Astrocyte (in vitro differentiated cells and primary cell): ENCODE data around the gene IL36G. TPM values are rescaled to one million over a fixed set of nuclear protein-coding genes. Genes with fewer than 3 reads are reported as not detected.

Experiments
- DNase-seq: peaks from one replicate; pipeline ENCODE4 v3.0.0-alpha.2; 2010; ENCODE audit warnings: low read depth
- FAIRE-seq: peaks from 2 replicates; lab custom pipeline; 2011; peaks lifted over from hg19 to GRCh38; lab: Jason Lieb, UNC
- H2AFZ ChIP-seq: 2 replicates; pipeline ENCODE4 v1.6.0; 2012; ENCODE audit warnings: low read depth, low read length, inconsistent platforms
- H3K27ac ChIP-seq: 2 replicates; pipeline ENCODE4 v1.5.1; 2011; ENCODE audit warnings: low read depth, low read length, inconsistent platforms
- H3K27me3 ChIP-seq: 2 replicates; pipeline ENCODE4 v1.6.0; 2011; ENCODE audit warnings: low read length, inconsistent platforms; ENCODE audit not compliant: insufficient read depth
- H3K36me3 ChIP-seq: 2 replicates; pipeline ENCODE4 v1.5.1; 2011; ENCODE audit warnings: low read length, inconsistent platforms; ENCODE audit not compliant: insufficient read depth
- H3K4me1 ChIP-seq: 2 replicates; pipeline ENCODE4 v1.5.1; 2011; ENCODE audit warnings: low read length, inconsistent platforms; ENCODE audit not compliant: insufficient read depth
- H3K4me2 ChIP-seq: 2 replicates; pipeline ENCODE4 v1.6.0; 2012; ENCODE audit warnings: low read length, inconsistent platforms
- H3K4me3 ChIP-seq: 2 replicates; pipeline ENCODE4 v1.5.1; 2011; ENCODE audit warnings: low read depth, mild to moderate bottlenecking, low read length, inconsistent platforms; ENCODE audit not compliant: insufficient read depth
- H3K79me2 ChIP-seq: 2 replicates; pipeline ENCODE4 v1.6.0; 2012; ENCODE audit warnings: mild to moderate bottlenecking, low read length, inconsistent platforms; ENCODE audit not compliant: insufficient read depth
- H3K9ac ChIP-seq: 2 replicates; pipeline ENCODE4 v1.6.0; 2012; ENCODE audit warnings: mild to moderate bottlenecking, low read length, inconsistent platforms
- H3K9me3 ChIP-seq: 2 replicates; pipeline ENCODE4 v1.5.1; 2012; ENCODE audit warnings: low read depth, mild to moderate bottlenecking, low read length, inconsistent platforms; ENCODE audit not compliant: insufficient read depth
- H4K20me1 ChIP-seq: 2 replicates; pipeline ENCODE4 v1.6.0; 2012; ENCODE audit warnings: low read length, inconsistent platforms; ENCODE audit not compliant: insufficient read depth
- H3K27ac Mint-ChIP-seq: one replicate; pipeline ENCODE4 v1.8.0; 2021; ENCODE audit warnings: mild to moderate bottlenecking, mixed read lengths; ENCODE audit not compliant: unreplicated experiment
- H3K27me3 Mint-ChIP-seq: one replicate; pipeline ENCODE4 v1.8.0; 2021; ENCODE audit warnings: low read depth, mixed read lengths; ENCODE audit not compliant: unreplicated experiment
- H3K36me3 Mint-ChIP-seq: one replicate; pipeline ENCODE4 v1.8.0; 2021; ENCODE audit warnings: low read depth, mixed read lengths; ENCODE audit not compliant: unreplicated experiment
- H3K4me1 Mint-ChIP-seq: one replicate; pipeline ENCODE4 v1.8.0; 2021; ENCODE audit warnings: low read depth, mixed read lengths; ENCODE audit not compliant: unreplicated experiment
- H3K4me3 Mint-ChIP-seq: one replicate; pipeline ENCODE4 v1.8.0; 2021; ENCODE audit warnings: mild to moderate bottlenecking, moderate library complexity, mixed read lengths; ENCODE audit not compliant: unreplicated experiment
- H3K9me3 Mint-ChIP-seq: one replicate; pipeline ENCODE4 v1.8.0; 2021; ENCODE audit warnings: mild to moderate bottlenecking, mixed read lengths; ENCODE audit not compliant: unreplicated experiment
- EZH2 ChIP-seq: IDR thresholded peaks from 2 replicates; pipeline ENCODE4 v1.6.1; 2012; ENCODE audit warnings: mild to moderate bottlenecking, low read length, inconsistent platforms; ENCODE audit not compliant: insufficient read depth
- total RNA-seq: library from RNA; stranded (reverse); gene quantifications from 2 replicates; pipeline ENCODE4 v1.2.1, GENCODE V29; 2021
- TF ChIP-seq, protein P1 (sequence below): IDR thresholded peaks from 2 replicates; pipeline ENCODE4 v1.5.1; 2011; ENCODE audit warnings: low read depth, mild to moderate bottlenecking, inconsistent platforms, low read length, moderate library complexity; ENCODE audit not compliant: insufficient read depth

IL36G gene
- total RNA-seq, 1 donor from 2014 or later: not detected

- TF ChIP-seq, protein P1, sequence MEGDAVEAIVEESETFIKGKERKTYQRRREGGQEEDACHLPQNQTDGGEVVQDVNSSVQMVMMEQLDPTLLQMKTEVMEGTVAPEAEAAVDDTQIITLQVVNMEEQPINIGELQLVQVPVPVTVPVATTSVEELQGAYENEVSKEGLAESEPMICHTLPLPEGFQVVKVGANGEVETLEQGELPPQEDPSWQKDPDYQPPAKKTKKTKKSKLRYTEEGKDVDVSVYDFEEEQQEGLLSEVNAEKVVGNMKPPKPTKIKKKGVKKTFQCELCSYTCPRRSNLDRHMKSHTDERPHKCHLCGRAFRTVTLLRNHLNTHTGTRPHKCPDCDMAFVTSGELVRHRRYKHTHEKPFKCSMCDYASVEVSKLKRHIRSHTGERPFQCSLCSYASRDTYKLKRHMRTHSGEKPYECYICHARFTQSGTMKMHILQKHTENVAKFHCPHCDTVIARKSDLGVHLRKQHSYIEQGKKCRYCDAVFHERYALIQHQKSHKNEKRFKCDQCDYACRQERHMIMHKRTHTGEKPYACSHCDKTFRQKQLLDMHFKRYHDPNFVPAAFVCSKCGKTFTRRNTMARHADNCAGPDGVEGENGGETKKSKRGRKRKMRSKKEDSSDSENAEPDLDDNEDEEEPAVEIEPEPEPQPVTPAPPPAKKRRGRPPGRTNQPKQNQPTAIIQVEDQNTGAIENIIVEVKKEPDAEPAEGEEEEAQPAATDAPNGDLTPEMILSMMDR: no peak
- TF ChIP-seq EZH2: no peak
- Mint-ChIP-seq H3K4me1 (no peaks in the 10 kb centered on the region), H3K9me3 (no peaks in the 10 kb centered on the region), H3K27me3 (peaks cover 14% of the 10 kb centered on the region), H3K27ac (no peak overlapping the region), H3K4me3 (no peak overlapping the region), H3K36me3 (no peaks in the 10 kb centered on the region)
- Histone ChIP-seq H3K27ac (no peak overlapping the region), H3K4me3 (no peak overlapping the region), H3K27me3 (peaks cover 10% of the 10 kb centered on the region), H3K36me3 (no peaks in the 10 kb centered on the region), H3K4me2 (no peak overlapping the region), H3K4me1 (no peaks in the 10 kb centered on the region), H3K79me2 (no peaks in the 10 kb centered on the region), H3K9ac (no peak overlapping the region), H3K9me3 (no peaks in the 10 kb centered on the region), H2AFZ (no peak overlapping the region), H4K20me1 (no peaks in the 10 kb centered on the region)
- DNase-seq (peak; percentile 4), FAIRE-seq (no peak)
Measured at GRCh38 chr2:112957511-112957910, 20.3 kb upstream of the IL36G start.

DNA sequence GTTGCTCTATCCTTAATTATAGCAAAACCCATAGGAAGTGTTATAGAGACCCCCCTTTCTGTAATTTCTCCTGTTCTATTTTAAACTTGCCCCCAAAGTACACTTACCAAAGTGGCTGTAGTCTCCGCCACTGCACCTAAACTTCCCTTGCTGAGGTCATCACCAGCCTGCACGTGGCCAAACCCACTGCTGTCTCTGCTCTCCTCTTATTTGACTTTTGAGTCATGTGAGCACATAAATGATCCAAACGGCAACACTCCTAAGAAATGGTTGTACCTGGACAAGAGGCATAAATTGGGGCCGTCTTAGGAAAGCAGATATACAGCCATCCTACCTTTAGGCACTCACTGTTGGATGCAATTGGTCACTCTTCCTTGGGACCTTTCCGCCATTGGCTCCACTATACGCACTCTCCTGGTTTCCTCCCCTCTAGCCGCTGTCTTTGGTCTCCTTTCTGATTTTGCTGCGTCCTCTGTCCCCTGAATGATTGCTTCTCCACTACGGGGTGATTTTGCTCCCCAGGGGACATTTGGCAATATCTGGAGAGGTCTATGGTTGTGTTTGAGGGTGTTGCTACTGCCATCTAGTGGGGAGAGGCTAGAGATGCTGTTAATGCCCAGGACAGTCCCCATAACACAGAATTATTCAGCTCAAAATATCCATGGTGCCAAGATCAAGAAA is 19.2 kb upstream of the IL36G start:
- Histone ChIP-seq H3K4me1 (no peaks in the 10 kb centered on the region), H3K27ac (no peak overlapping the region), H4K20me1 (no peaks in the 10 kb centered on the region), H3K79me2 (no peaks in the 10 kb centered on the region), H3K9me3 (no peaks in the 10 kb centered on the region), H3K4me3 (no peak overlapping the region), H3K4me2 (peak overlapping the region; percentile 16), H3K9ac (no peak overlapping the region), H2AFZ (no peak overlapping the region), H3K27me3 (peaks cover 14% of the 10 kb centered on the region), H3K36me3 (no peaks in the 10 kb centered on the region)
- peak; percentile 15 for DNase-seq
- Mint-ChIP-seq H3K36me3 (no peaks in the 10 kb centered on the region), H3K4me1 (no peaks in the 10 kb centered on the region), H3K27ac (no peak overlapping the region), H3K27me3 (peaks cover 20% of the 10 kb centered on the region), H3K9me3 (no peaks in the 10 kb centered on the region), H3K4me3 (no peak overlapping the region)
- no peak for TF ChIP-seq EZH2
- TF ChIP-seq, protein P1: peak; percentile 92
- no peak for FAIRE-seq

GRCh38 chr2:112959109-112959812 is 18.5 kb upstream of the IL36G start:
- Histone ChIP-seq H3K4me3 (no peak overlapping the region), H3K27me3 (peaks cover 14% of the 10 kb centered on the region), H2AFZ (no peak overlapping the region), H3K27ac (no peak overlapping the region), H4K20me1 (no peaks in the 10 kb centered on the region), H3K4me2 (no peak overlapping the region), H3K9me3 (no peaks in the 10 kb centered on the region), H3K36me3 (no peaks in the 10 kb centered on the region), H3K4me1 (no peaks in the 10 kb centered on the region), H3K9ac (no peak overlapping the region), H3K79me2 (no peaks in the 10 kb centered on the region)
- DNase-seq (no peak), FAIRE-seq (no peak)
- Mint-ChIP-seq H3K4me3 (no peak overlapping the region), H3K9me3 (no peaks in the 10 kb centered on the region), H3K4me1 (no peaks in the 10 kb centered on the region), H3K27ac (no peak overlapping the region), H3K27me3 (peaks cover 25% of the 10 kb centered on the region), H3K36me3 (no peaks in the 10 kb centered on the region)
- no peak for TF ChIP-seq EZH2
- TF ChIP-seq, protein P1: no peak
